NCI-H1048 (cell line): ENCODE results near the gene PSMD6.
A peak's percentile ranks its signal among the peaks of the same experiment; 100 is the strongest.

Source experiments
- DNase-seq: peaks from one replicate; lab custom pipeline; 2025; lab: John Stamatoyannopoulos, UW

Gene PSMD6

DNA sequence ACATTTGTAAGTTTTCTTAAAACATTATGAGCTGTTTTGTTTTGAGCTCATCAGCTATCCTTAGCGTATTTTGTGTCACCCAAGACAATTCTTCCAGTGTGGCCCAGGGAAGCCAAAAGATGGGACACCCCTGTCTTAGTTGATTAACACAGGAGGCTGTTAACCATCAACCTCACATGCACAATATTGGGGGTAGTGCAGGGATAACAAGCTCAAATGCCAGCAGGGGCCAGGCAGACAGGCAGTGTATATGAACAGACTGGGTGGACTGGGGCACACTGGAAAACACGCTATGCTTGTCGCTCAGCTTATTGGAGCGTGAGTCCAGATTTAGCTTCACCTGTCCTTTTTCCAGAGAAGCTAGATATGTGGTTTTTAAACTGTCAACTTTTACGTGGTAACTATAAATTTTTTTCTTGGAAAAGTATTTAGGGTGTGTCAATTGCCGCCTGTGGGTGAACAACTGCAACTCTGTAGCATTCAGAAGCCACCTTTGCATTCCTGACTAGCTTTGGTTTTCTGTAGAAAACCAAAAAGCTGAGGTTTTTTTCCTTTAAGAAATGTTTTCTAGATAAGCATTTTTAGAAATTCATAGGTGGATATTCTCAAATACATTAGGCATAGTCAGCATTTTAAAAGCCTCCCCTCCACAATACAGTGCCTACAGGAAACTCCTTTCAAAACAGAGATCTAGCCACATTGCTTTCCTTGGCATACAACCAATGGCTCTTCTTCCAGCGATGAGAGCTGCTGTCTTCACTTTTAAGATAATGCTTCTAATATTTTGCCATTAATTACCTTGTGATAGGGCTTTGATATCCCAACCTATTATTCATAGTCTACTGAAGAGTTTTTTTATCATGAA is 14.6 kb downstream of the PSMD6 start:
- no peak for DNase-seq

DNA sequence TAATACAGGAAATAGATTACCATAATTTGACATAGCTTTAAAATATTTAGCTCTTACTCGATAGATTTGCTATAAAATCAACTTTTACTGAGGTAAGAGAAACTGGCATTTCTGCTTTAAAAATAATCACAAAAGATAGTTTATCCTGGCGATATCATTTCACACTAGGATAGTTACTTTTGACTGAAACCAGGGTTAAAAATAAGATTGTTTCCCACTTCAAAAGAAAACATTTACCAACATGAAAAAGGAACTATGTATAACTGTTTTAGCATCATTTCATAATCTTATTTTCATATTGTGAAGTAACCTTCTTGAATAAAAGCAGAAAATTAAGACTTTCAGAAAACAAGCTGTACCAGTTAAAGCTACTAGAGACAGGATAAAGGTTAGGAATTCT is 15.3 kb downstream of the PSMD6 start:
- DNase-seq = no peak

DNA sequence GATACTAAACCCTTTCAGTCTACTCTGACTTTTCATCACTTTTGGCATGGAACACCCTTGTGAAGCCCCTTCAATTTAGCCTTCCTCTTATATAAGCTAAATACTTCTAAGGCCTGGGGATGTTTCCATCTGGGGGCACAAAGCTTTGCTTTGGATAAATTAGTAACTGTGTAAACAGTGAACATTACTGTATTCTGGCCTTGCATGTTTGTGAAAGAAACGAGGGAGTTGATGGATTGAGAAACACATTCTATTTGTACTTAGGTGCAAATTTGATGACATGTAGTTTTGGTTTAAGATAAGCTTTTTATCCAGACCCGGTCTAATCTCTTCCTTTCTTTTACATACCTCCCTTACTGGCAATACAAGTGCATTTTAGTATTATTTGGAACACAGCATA is 19.7 kb downstream of the PSMD6 start:
- no peak for DNase-seq

DNA sequence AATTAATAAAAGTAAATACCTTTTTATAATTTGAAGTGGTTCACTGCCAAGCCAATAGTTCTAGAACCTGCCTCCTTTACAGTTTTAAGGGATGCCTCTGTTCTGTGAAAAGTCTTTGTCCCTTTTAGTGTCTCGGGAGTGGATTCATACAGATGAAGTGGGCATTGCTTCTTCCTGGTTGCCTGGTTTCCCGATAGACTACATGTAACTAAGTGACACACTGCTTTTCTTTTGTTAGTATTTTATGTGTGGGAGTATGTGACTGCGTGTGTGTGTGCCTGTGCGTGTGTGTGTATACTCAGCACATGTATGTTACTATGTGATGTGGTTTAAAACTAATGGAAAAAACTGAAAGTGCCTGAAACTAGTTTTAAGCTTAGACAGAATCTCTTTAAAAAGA is 21.1 kb downstream of the PSMD6 start:
- DNase-seq = no peak

DNA sequence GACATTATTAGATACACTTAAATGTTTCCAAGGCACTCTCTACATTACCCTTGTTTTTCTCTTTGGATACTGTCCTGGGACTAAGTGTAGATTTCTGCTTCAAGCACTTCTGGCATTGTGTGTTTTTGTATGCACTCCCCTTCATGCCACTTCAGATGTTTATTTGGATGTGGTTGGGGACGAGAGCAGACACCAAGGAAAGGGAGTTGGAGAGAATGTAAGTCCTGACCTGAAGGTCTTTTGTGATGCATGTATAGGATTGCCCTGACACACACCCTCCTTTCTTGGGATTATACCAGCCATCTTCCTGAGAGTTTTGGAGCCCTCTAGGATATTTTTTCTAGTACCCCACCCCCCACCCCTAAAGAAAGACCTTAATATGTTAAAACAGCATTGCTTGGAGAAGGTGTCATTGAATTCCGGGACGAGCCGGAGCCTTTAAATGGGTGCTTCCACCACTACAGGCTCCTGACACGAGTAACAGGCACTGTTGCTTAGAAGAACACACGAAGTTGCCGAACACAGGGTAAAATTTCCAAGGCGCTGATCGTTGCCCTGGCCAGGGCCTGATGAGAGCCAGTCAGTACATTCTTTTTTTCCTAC is 22.7 kb downstream of the PSMD6 start:
- DNase-seq = no peak

DNA sequence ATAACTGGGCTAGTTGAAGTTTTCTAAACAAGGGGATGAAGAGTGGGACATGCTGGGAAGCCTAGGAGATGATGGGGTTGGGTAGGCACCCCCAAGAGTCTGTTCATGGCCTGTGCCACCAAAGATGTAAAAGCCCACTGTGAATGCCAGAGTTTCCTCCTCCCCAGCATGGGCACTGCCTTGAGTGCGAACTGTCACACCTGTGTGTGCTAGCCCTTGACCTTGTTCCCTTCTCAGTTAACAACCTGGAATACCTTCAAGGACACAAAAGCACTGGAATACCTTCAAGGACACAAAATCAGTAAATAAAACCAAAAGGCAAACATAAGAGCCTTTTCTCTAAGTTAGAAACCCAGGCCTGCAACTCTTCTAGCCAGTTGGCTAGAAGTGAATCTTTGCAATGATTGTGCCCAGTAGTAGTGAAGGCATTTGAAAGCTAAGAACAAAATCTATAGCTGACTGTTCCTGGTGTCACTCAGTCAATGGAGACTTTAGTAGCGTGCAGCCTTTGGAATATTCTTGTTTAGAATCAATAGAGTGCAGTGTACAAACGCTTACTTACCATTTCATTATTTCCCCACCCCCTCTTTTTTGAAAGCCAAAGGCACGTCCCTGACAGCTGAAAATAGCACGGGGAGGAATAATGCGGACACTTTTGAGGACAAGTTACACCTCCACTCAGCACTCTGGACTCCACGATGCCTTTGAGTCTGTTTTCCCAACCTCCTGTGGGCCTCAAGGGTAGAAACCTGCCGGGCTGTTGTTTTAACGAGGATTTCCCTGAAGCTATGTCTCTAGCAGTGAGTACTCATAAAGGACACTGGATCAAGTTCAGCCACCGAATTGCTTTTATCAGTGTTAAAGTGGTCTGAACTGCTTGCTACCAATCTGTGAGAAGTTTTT is 24.2 kb downstream of the PSMD6 start:
- DNase-seq = no peak

DNA sequence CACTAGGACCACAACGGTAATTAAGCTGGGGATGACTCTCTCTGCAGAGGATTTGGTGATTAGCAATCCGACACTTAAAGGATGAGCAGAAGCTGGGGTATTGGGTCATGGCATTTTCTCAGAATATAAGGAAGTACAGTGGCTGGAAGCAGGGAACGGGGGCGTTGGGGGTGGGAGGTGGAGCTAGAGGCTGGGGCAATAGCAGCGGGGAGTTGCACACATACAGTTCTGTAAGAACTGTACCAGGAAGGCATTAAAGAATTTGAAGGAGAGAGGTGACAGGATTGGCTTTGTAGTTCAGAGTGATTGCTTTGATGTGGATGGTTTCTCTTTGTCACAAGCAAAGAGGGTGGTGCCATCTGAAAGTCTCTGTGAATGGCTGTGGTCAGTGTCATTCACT is 28.2 kb downstream of the PSMD6 start:
- DNase-seq = no peak

DNA sequence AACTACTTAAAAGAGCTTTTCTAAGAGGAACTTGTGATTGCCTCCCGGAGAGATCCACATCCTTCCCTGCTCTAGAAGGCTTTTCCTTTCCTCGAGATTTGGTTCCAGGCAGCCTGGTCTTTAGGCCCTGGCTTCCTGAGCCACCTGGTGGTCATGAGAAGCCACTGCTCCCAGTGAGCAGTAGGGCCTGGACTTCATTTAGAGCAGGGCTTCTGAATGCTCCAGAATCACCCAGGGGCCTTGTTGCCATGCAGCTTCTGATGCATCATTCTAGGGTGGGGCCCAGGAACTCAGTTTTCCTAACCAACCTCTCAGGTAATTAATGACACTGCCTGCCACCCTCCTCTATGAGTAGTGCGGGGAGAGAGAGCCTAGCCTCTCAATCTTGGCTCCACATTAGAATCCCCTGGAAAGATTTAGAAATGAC is 29.6 kb downstream of the PSMD6 start:
- peak; percentile 54 for DNase-seq

DNA sequence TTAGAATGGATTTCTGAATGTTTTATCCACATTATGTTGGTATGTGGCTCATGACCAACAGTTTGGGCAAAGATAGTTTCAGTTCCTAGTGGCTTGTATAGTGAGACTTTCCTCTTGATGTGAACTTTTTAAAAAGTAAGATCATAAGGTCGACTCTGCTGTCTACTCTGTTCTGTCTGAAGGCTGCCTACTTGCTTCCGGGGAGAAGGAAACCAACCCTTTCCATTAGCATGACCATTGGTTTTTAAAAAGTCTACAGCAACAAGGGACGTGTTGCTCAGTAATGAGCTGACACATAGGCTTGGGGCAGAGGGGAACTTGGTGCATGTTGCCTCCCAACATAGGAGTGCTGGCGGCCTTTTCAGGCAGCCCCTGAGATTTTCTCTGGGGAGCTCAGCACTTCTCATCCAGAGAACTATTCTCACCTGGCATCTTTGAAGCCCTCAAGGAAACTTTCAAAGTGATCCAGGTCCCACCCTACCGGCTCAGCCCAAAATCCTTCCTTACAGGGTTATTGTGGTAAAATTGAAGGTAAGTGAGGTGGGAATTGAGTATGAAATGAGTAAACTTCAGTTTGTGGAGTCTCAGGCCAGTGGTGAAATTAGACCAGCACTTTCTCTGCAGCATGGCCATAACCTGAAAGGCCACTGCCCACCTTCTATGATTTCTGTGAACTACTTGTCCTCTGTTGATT is 30.6 kb downstream of the PSMD6 start:
- DNase-seq = no peak

DNA sequence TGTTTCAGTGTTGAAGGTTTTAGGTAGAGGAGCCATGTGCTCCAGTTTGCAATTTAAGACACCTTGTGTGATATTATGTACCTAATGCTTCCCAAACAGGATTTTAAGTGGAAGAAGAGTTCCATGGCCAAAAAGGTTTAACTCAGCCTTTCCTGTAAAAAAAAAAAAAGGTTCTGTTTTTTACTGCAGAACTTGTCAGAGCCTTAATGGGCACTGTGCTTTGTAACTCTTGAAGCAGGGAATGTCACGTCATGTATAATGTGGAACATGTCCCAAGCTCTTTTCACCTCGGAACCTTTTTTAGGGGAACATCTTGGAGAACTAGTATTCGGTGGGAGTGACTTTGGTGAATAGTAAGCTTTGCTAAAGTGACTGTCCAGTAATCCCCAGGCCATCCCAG is 31.6 kb downstream of the PSMD6 start:
- DNase-seq = no peak

DNA sequence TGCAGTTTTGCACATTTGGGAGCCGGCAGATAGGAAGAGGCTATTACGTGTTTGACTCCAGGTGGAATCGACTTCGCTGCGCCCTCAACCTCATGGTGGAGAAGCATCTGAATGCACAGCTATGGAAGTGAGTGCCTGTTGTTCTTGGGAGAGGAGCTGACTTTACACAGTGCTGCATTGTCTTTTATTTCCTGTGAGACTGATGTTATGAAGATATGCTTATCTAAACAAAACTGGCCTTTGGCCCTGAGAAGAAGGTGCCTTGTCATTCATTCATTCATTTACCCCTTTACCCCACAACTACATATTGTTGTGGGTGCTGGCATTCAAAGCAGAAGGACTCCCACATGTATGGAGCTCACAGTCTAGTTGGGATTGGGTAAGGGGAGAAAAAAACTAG is 32.6 kb downstream of the PSMD6 start:
- no peak for DNase-seq

DNA sequence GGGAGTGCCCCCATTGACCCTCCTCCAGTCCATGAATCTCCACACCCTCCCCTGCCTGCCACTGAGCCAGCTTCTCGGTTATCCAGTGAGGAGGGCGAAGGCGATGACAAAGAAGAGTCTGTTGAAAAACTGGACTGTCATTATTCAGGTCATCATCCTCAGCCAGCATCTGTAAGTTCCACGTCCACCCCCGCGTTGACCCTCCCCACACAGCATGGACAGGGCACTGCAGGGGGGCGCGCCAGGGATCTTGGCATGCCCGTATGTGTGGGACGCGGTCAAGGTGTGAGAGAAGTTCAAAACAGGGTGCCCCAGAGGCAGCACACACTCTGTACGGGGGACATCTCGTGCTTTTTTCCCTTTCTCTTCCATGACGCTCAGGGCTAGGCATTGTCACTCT is 33.1 kb downstream of the PSMD6 start:
- no peak for DNase-seq

DNA sequence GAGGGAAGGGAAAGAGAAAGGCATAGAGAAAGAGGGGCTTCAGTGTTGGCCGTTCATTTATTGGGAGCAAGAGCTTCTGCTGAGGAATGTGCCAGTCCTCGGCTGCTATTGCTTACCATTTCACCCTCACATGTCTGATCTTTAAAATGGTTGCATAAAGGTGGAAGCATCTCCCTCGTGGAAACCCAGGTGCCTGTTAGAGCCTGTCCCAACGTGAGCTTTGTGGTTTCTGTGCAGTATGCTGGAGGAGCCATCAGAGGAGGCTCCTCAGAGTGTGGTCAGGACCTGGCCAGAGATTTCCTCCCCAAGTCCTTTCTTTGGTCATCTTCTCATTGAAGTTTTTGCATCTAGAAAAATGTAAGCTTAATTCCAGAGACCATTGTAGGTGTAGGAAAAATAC is 34.4 kb downstream of the PSMD6 start:
- DNase-seq = no peak

DNA sequence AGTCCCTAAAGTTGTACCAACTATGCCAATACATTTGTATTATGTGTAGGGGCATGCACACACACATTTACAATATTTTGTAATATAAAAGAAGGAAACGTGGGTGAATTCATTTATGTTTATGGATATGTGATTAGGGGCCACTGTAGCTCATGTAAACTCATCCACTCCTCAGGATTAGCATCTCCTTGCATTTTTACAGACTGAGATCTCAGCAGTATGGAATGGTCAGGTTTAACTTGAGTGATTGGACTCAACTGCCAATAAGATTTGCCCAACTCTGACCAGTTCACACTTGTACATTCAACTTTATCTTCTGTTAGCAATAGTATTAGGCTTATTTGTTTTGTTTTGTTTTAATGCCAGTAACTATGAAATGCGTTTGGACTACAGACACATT is 36.5 kb downstream of the PSMD6 start:
- no peak for DNase-seq

DNA sequence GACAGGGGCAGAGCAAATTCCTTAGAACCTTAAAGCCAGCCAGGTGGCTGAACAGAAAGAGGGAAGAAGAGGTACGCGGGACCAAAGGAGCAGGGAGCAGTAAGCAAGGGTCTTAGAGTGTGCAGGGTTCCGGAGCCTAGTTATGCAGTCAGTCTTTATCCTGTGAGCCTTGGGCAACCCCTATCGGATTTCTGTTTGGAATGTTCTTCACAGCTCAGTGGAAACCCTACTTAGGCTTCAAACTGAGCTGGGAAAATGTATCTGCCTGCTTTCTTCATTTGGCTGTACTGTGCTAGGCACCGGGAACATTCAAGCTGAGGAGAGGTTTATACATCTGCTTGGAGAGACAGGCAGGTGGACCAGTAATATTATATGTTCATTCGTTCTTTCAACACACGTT is 37.1 kb downstream of the PSMD6 start:
- DNase-seq = no peak

DNA sequence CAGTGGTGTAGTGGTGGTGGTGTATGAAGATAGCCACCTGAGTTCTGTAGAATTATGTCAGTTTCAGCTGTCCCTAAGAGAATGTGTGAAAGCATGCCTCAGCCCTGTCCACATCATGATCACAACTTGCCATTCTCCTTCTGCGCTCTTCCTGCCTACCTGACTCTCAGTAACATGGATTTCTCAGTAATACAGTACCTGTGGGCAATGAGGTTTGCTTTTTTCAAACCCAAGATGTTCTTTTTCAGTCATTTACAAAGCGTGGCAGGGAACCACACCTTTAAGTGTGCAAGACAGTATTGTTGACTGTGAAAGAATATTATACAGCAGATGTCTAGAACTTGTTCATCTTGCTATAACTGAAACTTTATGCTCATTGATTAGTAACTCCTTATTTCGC is 38.9 kb downstream of the PSMD6 start:
- no peak for DNase-seq

DNA sequence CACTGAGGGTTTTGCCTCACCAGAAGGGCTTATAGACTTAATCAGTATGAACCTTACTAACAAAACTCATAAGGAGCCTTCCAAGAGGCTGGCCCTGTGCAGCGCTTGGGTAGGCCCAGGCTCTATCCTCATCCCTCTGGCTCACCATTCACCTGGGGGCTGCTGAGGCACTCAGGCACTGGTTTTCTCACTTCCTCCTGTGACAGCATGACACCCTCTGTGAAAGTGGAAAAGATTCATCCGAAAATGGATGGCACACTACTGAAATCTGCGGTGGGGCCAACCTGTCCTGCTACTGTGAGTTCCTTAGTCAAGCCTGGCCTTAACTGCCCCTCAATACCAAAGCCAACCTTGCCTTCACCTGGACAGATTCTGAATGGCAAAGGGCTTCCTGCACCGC is 41.3 kb downstream of the PSMD6 start:
- DNase-seq = no peak

DNA sequence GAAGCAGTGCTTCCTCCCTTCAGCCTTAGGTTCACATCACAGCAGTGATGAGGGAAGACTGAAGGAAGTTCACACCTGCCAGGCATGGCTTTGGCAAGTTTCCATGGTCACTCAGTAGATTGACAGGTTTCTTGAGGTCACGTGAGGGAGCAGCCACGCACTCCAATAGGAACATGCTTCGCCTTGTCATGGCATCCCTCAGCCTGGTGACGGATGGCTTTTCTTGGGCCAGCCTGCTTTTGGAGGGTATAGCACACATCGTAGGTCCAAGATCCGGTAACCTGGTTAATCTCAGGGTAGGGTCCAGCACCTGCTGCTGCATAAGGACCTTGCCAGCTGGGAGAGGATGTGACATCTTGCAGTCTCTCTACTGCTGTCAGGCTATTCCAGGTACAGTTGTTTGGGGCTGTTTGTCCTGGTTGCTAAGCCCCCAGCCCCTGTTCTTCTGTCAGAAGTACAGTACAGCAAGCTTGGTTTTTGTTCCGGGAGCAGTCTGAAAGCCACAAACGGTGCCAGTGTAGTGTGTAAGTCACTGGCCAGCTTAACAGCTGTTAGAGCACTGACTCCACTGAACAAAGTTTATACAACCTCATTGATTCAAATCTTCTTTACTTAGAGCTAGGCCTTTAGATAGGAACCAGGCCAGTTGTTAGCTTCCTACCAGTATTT is 42.3 kb downstream of the PSMD6 start:
- no peak for DNase-seq

DNA sequence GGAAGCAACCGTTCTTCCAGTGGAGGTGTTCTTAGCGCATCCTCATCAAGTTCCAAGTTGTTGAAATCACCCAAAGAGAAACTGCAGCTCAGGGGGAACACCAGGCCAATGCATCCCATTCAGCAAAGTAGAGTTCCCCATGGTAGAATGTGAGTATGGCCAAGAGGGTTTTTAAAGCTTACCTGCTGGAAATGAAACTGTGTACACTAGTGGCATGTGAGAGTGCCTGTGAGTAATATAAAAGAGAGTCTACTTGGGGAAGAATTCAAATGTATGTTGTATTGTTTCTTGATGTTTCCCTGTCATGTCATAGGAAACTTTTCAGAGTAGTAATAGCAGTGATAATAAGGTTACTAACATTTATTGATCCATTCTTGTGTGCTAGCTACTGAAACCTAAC is 43.3 kb downstream of the PSMD6 start:
- DNase-seq = no peak

DNA sequence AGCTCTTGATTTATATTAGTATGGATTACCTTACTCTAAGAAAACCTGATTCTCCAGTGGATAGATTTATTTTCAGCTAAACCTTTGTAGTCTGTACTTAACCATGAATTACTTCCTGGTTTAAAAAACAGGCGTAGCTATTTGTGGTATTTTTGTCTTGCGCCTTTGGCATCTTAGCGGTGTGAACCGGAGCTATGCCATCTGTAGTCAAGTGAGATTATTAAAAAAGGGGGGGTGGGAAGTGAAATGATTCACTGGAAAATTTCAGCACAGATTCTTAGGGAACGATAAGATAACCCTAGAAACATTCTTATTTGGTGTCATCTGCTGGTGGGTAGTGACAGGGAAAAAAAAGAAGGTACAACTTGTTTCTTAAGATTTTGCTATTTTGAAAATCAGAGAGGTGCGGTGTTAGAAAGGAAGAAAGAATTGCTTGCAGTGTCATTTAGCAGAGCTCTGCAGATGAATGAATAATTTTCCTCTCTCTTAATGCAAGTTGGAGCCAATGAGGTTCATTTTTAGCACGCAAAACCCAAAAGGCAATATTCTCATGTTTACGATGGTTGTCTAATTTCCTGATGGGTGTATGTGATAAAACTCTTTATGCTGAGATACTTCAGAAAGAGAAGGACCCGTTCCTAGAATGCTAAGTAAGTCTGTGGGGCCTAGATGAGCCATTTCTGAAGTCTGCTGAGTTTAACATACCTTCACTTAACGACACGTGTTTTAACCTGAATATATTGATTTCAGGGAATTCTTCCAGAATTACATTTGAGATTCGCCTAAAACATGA is 44.0 kb downstream of the PSMD6 start:
- DNase-seq = no peak

DNA sequence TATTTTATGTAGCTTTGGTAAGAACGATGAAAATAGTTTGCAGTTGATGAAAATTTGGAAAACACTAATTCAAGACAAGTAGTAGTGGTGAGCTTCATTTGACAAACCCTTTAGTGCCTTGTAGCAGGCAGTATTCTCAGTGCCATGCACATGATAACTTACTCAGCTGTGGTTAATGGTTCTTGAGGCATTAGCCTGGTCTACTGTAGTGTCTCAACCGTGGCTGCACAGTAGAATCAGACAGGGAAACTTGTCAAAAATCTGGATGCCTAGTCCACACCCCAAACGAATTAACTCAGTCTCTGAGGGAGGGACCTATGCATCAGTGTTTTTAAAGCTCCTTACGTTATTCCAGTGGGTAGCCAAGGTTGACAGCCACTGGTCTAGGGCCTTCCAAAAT is 45.4 kb downstream of the PSMD6 start:
- DNase-seq = no peak
